Activated CD4-positive, alpha-beta T cell treated with anti-CD3 and anti-CD28 coated beads, Interleukin-2, amount 10 ng/mL, durations not matched to agents 24 days and 14 days (primary cell): ENCODE measurements around the gene OR4E1. TPM values are rescaled to one million over a fixed set of nuclear protein-coding genes. Genes with fewer than 3 reads are reported as not detected.
"Not testable (repeated sequence)": the region's sequence is repeated elsewhere in the genome, so short reads cannot be mapped to it uniquely, and the experiment has no call there.

Experiments used
- DNase-seq: peaks from one replicate; pipeline ENCODE4 v3.0.0; 2022
- H3K27ac Mint-ChIP-seq: one replicate; pipeline ENCODE4 v1.8.0; 2022; ENCODE audit warnings: mild to moderate bottlenecking, mixed read lengths
- H3K27me3 Mint-ChIP-seq: one replicate; pipeline ENCODE4 v1.8.0; 2022; ENCODE audit warnings: mixed read lengths
- H3K36me3 Mint-ChIP-seq: one replicate; pipeline ENCODE4 v1.8.0; 2022; ENCODE audit warnings: low read depth, mild to moderate bottlenecking, mixed read lengths
- H3K4me1 Mint-ChIP-seq: one replicate; pipeline ENCODE4 v1.8.0; 2021; ENCODE audit warnings: mixed read lengths
- H3K4me3 Mint-ChIP-seq: one replicate; pipeline ENCODE4 v1.8.0; 2022; ENCODE audit warnings: mild to moderate bottlenecking, moderate library complexity, mixed read lengths
- H3K9me3 Mint-ChIP-seq: one replicate; pipeline ENCODE4 v1.8.0; 2021; ENCODE audit warnings: mixed read lengths
- intact Hi-C: fragments of 100-400 bp; cut with micrococcal nuclease; formaldehyde crosslinking; loops from one replicate; pipeline ENCODE4 v1.15.1; 2023
- total RNA-seq: library from RNA; stranded (reverse); gene quantifications from 2 replicates; pipeline ENCODE4 v1.2.3, GENCODE V29; 2022

Gene OR4E1, protein sequence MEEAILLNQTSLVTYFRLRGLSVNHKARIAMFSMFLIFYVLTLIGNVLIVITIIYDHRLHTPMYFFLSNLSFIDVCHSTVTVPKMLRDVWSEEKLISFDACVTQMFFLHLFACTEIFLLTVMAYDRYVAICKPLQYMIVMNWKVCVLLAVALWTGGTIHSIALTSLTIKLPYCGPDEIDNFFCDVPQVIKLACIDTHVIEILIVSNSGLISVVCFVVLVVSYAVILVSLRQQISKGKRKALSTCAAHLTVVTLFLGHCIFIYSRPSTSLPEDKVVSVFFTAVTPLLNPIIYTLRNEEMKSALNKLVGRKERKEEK
- total RNA-seq: not detected in 2 replicates

DNA sequence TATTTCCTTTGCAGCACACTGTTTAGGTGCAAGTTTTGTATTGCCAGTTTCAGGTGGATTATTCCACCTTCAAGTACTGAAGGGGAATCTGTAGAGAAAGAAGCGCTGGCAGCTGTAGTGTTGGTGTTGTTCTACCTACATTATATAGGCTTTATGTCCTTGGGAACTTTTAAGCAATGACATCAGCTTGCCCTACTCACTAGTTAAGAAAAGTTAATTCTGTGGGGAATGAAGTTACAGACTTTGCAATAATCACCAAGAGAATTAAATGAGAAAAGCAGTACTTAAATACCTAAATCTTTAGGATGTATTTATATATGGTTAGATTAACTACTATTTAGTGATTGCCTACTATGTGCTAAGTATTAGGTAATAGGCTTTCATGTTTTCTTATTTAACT, at the start of gene OR4E1:
Gene OR4E1 (minus strand): TSS at position 101 of the 400 bp plus-strand sequence. CDS start 2,883 bp downstream, outside the sequence.
- no peak within 1 kb of the TSS for H3K4me3 Mint-ChIP-seq
- no peak within 1 kb of the TSS for H3K27ac Mint-ChIP-seq
- peaks cover 18% of the 10 kb centered on the region for H3K27me3 Mint-ChIP-seq
- no peaks in the 10 kb centered on the region for H3K36me3 Mint-ChIP-seq
- H3K4me1 Mint-ChIP-seq: no peaks in the 10 kb centered on the region
- no peaks in the 10 kb centered on the region for H3K9me3 Mint-ChIP-seq
- intact Hi-C loops: no loop called here
- no peak for DNase-seq

DNA sequence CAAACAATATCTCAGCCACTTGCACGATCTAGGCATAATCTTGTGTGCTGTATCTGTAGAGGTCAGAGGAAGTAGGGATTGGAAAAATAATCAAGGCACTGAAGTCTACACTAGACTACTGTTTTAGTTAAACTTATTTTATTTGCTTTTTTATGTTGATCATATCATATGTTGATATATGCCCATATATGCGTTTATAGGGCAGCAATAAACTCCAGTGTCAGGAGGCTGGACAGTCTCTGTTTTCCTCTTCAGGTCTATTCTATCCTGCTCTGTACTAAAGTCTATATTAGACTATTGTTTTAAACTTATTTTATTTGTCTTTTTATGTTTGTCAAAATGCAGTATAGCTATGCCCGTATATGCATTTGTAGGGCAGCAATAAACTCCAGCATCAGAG, 47.9 kb upstream of the OR4E1 start:
- DNase-seq: no peak
- no peak overlapping the region for H3K4me3 Mint-ChIP-seq
- intact Hi-C loops: loop anchor here (5.0 kb wide), 1 partner anchor 811 kb away; no protein-coding TSS in a partner anchor
- H3K27me3 Mint-ChIP-seq: peaks cover 48% of the 10 kb centered on the region
- H3K27ac Mint-ChIP-seq: no peak overlapping the region
- H3K9me3 Mint-ChIP-seq: no peaks in the 10 kb centered on the region
- H3K36me3 Mint-ChIP-seq: no peaks in the 10 kb centered on the region
- peaks cover 4% of the 10 kb centered on the region for H3K4me1 Mint-ChIP-seq

GRCh38 chr14:21719841-21720240, 46.2 kb upstream of the OR4E1 start:
- intact Hi-C loops: loop anchor here (5.0 kb wide), 1 partner anchor 812 kb away; no protein-coding TSS in a partner anchor

DNA sequence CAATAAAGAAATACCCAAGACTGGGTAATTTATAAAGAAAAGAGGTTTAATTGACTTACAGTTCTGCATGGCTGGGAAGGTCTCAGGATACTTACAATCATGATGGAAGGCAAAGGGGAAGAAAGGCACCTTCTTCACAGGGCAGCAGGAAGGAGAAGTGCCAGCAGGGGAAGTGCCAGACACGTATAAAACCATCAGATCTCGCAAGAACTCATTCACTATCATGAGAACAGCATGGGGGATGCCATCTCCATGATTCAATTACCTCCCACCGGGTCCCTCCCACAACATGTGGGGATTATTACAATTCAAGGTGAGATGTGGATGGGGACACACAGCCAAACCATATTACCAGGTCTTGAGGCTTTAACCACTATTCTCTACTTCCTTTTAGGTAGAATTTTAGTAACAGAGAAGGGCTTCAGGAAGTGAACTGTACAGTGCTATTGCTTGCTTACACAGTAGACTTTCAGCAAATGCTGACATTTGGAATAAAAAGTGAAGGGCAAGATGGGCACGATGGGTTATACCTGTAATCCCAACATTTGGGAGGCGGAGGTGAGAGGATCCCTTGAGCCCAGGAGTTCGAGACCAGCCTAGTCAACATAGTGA, 40.8 kb upstream of the OR4E1 start:
- H3K27ac Mint-ChIP-seq: peak overlapping the region; percentile 5
- H3K9me3 Mint-ChIP-seq: no peaks in the 10 kb centered on the region
- H3K4me1 Mint-ChIP-seq: peaks cover 2% of the 10 kb centered on the region
- no peaks in the 10 kb centered on the region for H3K36me3 Mint-ChIP-seq
- no peak for DNase-seq
- H3K4me3 Mint-ChIP-seq: peak overlapping the region; percentile 53
- H3K27me3 Mint-ChIP-seq: peaks cover 27% of the 10 kb centered on the region
- intact Hi-C loops: no loop called here

More at GRCh38 chr14:21719841-21720240, 46.2 kb upstream of the OR4E1 start:
- no peaks in the 10 kb centered on the region for H3K9me3 Mint-ChIP-seq
- H3K4me3 Mint-ChIP-seq: no peak overlapping the region
- peaks cover 4% of the 10 kb centered on the region for H3K4me1 Mint-ChIP-seq
- H3K36me3 Mint-ChIP-seq: no peaks in the 10 kb centered on the region
- peaks cover 40% of the 10 kb centered on the region for H3K27me3 Mint-ChIP-seq
- no peak for DNase-seq
- no peak overlapping the region for H3K27ac Mint-ChIP-seq

GRCh38 chr14:21712036-21712435, 38.4 kb upstream of the OR4E1 start:
- Mint-ChIP-seq H3K27ac (peak overlapping the region; percentile 42), H3K4me3 (peak overlapping the region; percentile 64), H3K36me3 (peaks cover 5% of the 10 kb centered on the region), H3K9me3 (peaks cover 5% of the 10 kb centered on the region), H3K4me1 (peaks cover 2% of the 10 kb centered on the region), H3K27me3 (peaks cover 16% of the 10 kb centered on the region)
- peak; percentile 63 for DNase-seq
- intact Hi-C loops: no loop called here

GRCh38 chr14:21711360-21711961, 37.8 kb upstream of the OR4E1 start:
- intact Hi-C loops: no loop called here
- DNase-seq: peak; percentile 72
- Mint-ChIP-seq H3K4me1 (peaks cover 2% of the 10 kb centered on the region), H3K4me3 (no peak overlapping the region), H3K9me3 (peaks cover 5% of the 10 kb centered on the region), H3K36me3 (peaks cover 5% of the 10 kb centered on the region), H3K27ac (no peak overlapping the region), H3K27me3 (peaks cover 19% of the 10 kb centered on the region)

DNA sequence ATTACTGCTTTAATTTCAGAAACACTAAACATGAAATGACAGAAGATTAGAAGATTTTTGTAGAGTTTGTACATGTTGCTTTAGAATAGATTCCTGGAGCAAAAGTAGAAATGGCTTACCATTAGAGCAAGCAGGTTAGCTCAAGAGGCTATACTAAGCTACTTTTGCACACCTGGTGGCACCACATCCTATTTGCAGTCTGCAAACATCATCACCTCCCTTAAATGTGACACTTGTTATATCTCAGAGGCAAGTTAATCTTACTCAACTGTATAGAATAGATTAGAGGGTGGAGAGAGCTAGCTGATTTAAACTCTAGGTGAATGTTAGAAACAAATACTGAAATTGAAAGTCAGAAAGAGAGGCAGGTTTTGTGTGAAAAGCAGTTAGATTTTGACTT, 30.7 kb upstream of the OR4E1 start:
- Mint-ChIP-seq H3K27me3 (peaks cover 31% of the 10 kb centered on the region), H3K9me3 (peaks cover 5% of the 10 kb centered on the region), H3K4me3 (no peak overlapping the region), H3K27ac (no peak overlapping the region), H3K36me3 (peaks cover 5% of the 10 kb centered on the region), H3K4me1 (peaks cover 6% of the 10 kb centered on the region)
- intact Hi-C loops: no loop called here
- DNase-seq: no peak

GRCh38 chr14:21703357-21704326, 30.0 kb upstream of the OR4E1 start:
- Mint-ChIP-seq H3K27me3 (peaks cover 28% of the 10 kb centered on the region), H3K4me3 (no peak overlapping the region), H3K4me1 (peaks cover 6% of the 10 kb centered on the region), H3K36me3 (no peaks in the 10 kb centered on the region), H3K9me3 (no peaks in the 10 kb centered on the region), H3K27ac (no peak overlapping the region)
- no peak for DNase-seq
- intact Hi-C loops: no loop called here

DNA sequence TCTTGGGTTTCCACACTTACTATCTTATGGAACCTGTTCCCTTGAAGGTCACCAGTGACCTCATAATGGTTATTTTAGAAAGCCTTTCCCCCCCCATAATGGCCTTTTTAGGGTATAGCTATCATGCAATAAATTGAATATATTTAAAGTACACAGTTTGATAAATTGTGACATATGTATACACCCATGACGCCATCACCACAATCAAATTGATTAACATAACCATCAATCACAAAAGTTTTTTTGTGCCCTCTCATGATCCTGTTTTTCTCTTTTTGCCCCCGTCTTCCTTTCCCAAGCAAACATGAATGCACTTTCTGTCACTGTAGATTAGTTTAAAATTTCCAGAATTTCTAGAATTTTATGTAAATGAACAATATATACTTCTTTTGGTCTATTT, 28.7 kb upstream of the OR4E1 start:
- no peak for DNase-seq
- intact Hi-C loops: no loop called here
- Mint-ChIP-seq H3K27ac (no peak overlapping the region), H3K4me3 (no peak overlapping the region), H3K27me3 (peaks cover 28% of the 10 kb centered on the region), H3K4me1 (peaks cover 6% of the 10 kb centered on the region), H3K36me3 (no peaks in the 10 kb centered on the region), H3K9me3 (no peaks in the 10 kb centered on the region)

DNA sequence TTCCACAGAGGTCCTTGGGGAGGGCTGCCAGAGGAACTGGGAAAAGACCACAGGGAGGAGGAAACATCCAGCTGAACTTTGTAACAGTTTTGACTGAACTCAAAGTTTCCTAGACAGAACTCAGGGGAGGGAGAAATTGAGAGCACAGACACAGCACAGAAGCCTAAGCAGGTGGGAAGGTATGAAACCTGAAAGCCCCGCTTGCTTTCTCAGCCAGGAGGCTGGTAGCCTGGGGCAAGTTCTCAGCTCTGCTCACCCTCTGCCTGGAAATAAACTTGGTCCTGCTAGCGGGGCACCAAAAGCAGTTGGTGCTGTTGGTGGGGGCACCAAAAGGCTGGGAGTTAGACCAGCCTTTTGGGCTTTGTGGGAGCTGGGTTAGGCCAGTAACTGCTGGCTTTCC, 25.9 kb upstream of the OR4E1 start:
- Mint-ChIP-seq H3K36me3 (no peaks in the 10 kb centered on the region), H3K27me3 (peaks cover 21% of the 10 kb centered on the region), H3K27ac (no peak overlapping the region), H3K4me1 (peaks cover 6% of the 10 kb centered on the region), H3K4me3 (no peak overlapping the region), H3K9me3 (no peaks in the 10 kb centered on the region)
- intact Hi-C loops: no loop called here
- no peak for DNase-seq

DNA sequence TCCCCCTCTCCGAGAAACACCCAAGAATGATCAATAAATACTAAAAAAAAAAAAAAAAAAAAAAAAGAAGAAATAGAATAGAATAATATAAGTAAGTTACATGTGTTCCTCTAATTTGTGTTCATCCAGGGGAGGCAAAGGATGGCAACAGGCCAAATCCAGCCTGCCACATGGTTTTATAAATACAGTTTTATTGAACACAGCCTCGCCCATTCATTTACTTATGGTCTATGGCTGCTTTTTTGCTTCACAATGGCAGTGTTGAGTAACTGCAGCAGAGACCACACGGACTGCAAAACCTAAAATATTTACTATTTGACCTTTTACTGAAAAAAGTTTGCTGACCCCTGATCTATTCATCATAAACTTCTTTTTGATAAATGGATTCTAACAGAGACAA, 24.9 kb upstream of the OR4E1 start:
- intact Hi-C loops, H3K36me3 Mint-ChIP-seq, DNase-seq, H3K27ac Mint-ChIP-seq, H3K4me1 Mint-ChIP-seq, H3K4me3 Mint-ChIP-seq, H3K9me3 Mint-ChIP-seq: not testable (repeated sequence)
- peaks cover 25% of the 10 kb centered on the region for H3K27me3 Mint-ChIP-seq

DNA sequence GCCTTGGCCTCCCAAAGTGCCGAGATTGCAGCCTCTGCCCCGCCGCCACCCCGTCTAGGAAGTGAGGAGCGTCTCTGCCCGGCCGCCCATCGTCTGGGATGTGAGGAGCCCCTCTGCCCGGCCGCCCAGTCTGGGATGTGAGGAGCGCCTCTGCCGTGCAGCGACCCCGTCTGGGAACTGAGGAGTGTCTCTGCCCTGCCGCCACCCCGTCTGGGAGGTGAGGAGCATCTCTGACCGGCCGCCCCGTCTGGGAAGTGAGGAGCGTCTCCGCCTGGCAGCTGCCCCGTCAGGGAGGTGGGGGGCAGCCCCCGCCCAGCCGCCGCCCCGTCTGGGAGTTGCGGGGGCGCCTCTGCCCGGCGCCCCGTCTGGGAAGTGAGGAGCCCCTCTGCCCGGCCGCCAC, 24.0 kb upstream of the OR4E1 start:
- H3K4me3 Mint-ChIP-seq: not testable (repeated sequence)

GRCh38 chr14:21694425-21694824, 20.8 kb upstream of the OR4E1 start:
- intact Hi-C loops: no loop called here
- Mint-ChIP-seq H3K27ac (no peak overlapping the region), H3K36me3 (no peaks in the 10 kb centered on the region), H3K9me3 (peaks cover 5% of the 10 kb centered on the region), H3K4me1 (no peaks in the 10 kb centered on the region), H3K27me3 (peaks cover 17% of the 10 kb centered on the region), H3K4me3 (no peak overlapping the region)
- no peak for DNase-seq

More for the DNA sequence above, 24.0 kb upstream of the OR4E1 start:
- H3K9me3 Mint-ChIP-seq, H3K27ac Mint-ChIP-seq, intact Hi-C loops, H3K4me1 Mint-ChIP-seq, H3K36me3 Mint-ChIP-seq, DNase-seq: not testable (repeated sequence)
- H3K27me3 Mint-ChIP-seq: peaks cover 24% of the 10 kb centered on the region
